Neural cell (in vitro differentiated cells): ENCODE results near the gene FAM219B. TPM values are rescaled to one million over a fixed set of nuclear protein-coding genes. Genes with fewer than 3 reads are reported as not detected.

Source experiments
- H2AFZ ChIP-seq: fragments of 200-600, 300-800 bp; sonication (generic), shearing (Covaris generic); 2 replicates; pipeline ENCODE4 v1.6.0; 2014; ENCODE audit warnings: low read depth, mild to moderate bottlenecking, antibody characterized with exemption, low read length, moderate library complexity
- H3F3A ChIP-seq: fragments of 200-600 bp; shearing (Covaris generic); 2 replicates; pipeline ENCODE4 v1.6.1; 2016; ENCODE audit warnings: mild to moderate bottlenecking, moderate library complexity, mixed read lengths, antibody characterized with exemption, low read length; ENCODE audit not compliant: insufficient read depth, poor library complexity, severe bottlenecking
- H3K27ac ChIP-seq: fragments of 200-600, 300-800 bp; sonication (generic), shearing (Covaris generic); 2 replicates; pipeline ENCODE4 v1.5.1; 2014; ENCODE audit warnings: mild to moderate bottlenecking, low read length, moderate library complexity
- H3K27me3 ChIP-seq: fragments of 300-800, 200-600 bp; sonication (generic), shearing (Covaris generic); 2 replicates; pipeline ENCODE4 v1.6.0; 2014; ENCODE audit warnings: mild to moderate bottlenecking, low read depth, low read length, moderate library complexity; ENCODE audit not compliant: insufficient read depth
- H3K36me3 ChIP-seq: fragments of 300-800, 200-600 bp; sonication (generic), shearing (Covaris generic); 2 replicates; pipeline ENCODE4 v1.5.1; 2014; ENCODE audit warnings: mild to moderate bottlenecking, antibody characterized with exemption, low read length, moderate library complexity; ENCODE audit not compliant: insufficient read depth
- H3K4me2 ChIP-seq: fragments of 300-800, 200-600 bp; sonication (generic), shearing (Covaris generic); 2 replicates; pipeline ENCODE4 v1.6.0; 2014; ENCODE audit warnings: mild to moderate bottlenecking, low read length
- H3K4me3 ChIP-seq: fragments of 300-800, 200-600 bp; sonication (generic), shearing (Covaris generic); 2 replicates; pipeline ENCODE4 v1.5.1; 2014; ENCODE audit warnings: mild to moderate bottlenecking, low read length, moderate library complexity
- H3K79me2 ChIP-seq: fragments of 200-600 bp; shearing (Covaris generic); replicated peaks from 2 replicates; pipeline ENCODE4 v1.6.0; 2014; ENCODE audit warnings: mild to moderate bottlenecking, low read length, moderate library complexity; ENCODE audit not compliant: insufficient read depth
- H3K9ac ChIP-seq: fragments of 300-800, 200-600 bp; sonication (generic), shearing (Covaris generic); 2 replicates; pipeline ENCODE4 v1.6.1; 2016; ENCODE audit warnings: mild to moderate bottlenecking, low read length, mixed read lengths
- H3K9me2 ChIP-seq: fragments of 200-600 bp; shearing (Covaris generic); 2 replicates; pipeline ENCODE4 v1.6.1; 2016; ENCODE audit warnings: mild to moderate bottlenecking, low read length, mixed read lengths; ENCODE audit not compliant: insufficient read depth
- H3K9me3 ChIP-seq: fragments of 200-600, 300-800 bp; sonication (generic), shearing (Covaris generic); 2 replicates; pipeline ENCODE4 v1.6.1; 2016; ENCODE audit warnings: mild to moderate bottlenecking, mixed run types, low read length, moderate library complexity, mixed read lengths
- H4K20me1 ChIP-seq: fragments of 200-600 bp; shearing (Covaris generic); 2 replicates; pipeline ENCODE4 v1.6.1; 2016; ENCODE audit warnings: mild to moderate bottlenecking, mixed run types; ENCODE audit not compliant: insufficient read depth
- CTCF ChIP-seq: fragments of 450-650 bp; IDR thresholded peaks from 2 replicates; pipeline ENCODE4 v1.5.1; 2014; ENCODE audit warnings: antibody characterized with exemption, mild to moderate bottlenecking, moderate library complexity; ENCODE audit not compliant: poor library complexity, severe bottlenecking
- EP300 ChIP-seq: fragments of 450-650 bp; conservative IDR thresholded peaks from 2 replicates; pipeline ENCODE4 v1.6.1; 2014; ENCODE audit warnings: antibody characterized with exemption, mild to moderate bottlenecking, moderate library complexity; ENCODE audit not compliant: poor library complexity, severe bottlenecking
- EZH2 ChIP-seq: fragments of 200-600, 300-800 bp; shearing (Covaris generic), sonication (generic); IDR thresholded peaks from 2 replicates; pipeline ENCODE4 v1.6.1; 2014; ENCODE audit warnings: antibody characterized with exemption, low read length, borderline replicate concordance, mild to moderate bottlenecking; ENCODE audit not compliant: insufficient read depth, poor library complexity, severe bottlenecking
- MXI1 ChIP-seq: fragments of 450-650 bp; conservative IDR thresholded peaks from 2 replicates; pipeline ENCODE4 v1.6.1; 2014; ENCODE audit warnings: antibody characterized with exemption, mild to moderate bottlenecking; ENCODE audit not compliant: poor library complexity, severe bottlenecking
- POLR2AphosphoS5 ChIP-seq: IDR thresholded peaks from 2 replicates; pipeline ENCODE4 v1.6.1; 2012
- RAD21 ChIP-seq: fragments of 450-650 bp; conservative IDR thresholded peaks from 2 replicates; pipeline ENCODE4 v1.6.1; 2014; ENCODE audit warnings: antibody characterized with exemption, mild to moderate bottlenecking, moderate library complexity
- REST ChIP-seq: IDR thresholded peaks from 2 replicates; pipeline ENCODE4 v1.6.1; 2012; ENCODE audit warnings: borderline replicate concordance
- SMC3 ChIP-seq: fragments of 450-650 bp; conservative IDR thresholded peaks from 2 replicates; pipeline ENCODE4 v1.6.1; 2014; ENCODE audit warnings: antibody characterized with exemption, mild to moderate bottlenecking, moderate library complexity; ENCODE audit not compliant: poor library complexity
- TAF1 ChIP-seq: IDR thresholded peaks from 2 replicates; pipeline ENCODE4 v1.6.1; 2012; ENCODE audit warnings: low read depth
- polyA plus RNA-seq: library from polyadenylated mRNA; depleted of rRNA; stranded (reverse); fragments of >200 nt; gene quantifications from 2 replicates; pipeline ENCODE4 v1.2.3, GENCODE V29; 2014

FAM219B gene
- polyA plus RNA-seq, 1 donor from 2014 or later, result 250 TPM

- Histone ChIP-seq H3K79me2 (peaks cover 23% of the 10 kb centered on the region), H2AFZ (no peak overlapping the region), H3K27me3 (no peaks in the 10 kb centered on the region), H3F3A (no peaks in the 10 kb centered on the region), H3K36me3 (no peaks in the 10 kb centered on the region), H3K9me2 (no peaks in the 10 kb centered on the region), H3K9me3 (no peaks in the 10 kb centered on the region), H4K20me1 (no peaks in the 10 kb centered on the region), H3K9ac (no peak overlapping the region), H3K27ac (no peak overlapping the region), H3K4me2 (no peak overlapping the region), H3K4me3 (no peak overlapping the region)
- no peak for TF ChIP-seq POLR2AphosphoS5
- TF ChIP-seq RAD21, result no peak
- no peak for TF ChIP-seq SMC3
- TF ChIP-seq EZH2, result no peak
- TF ChIP-seq TAF1, result no peak
- no peak for TF ChIP-seq EP300
- no peak for TF ChIP-seq CTCF
- TF ChIP-seq REST, result no peak
- TF ChIP-seq MXI1, result no peak
Observed at GRCh38 chr15:74868059-74868458, 38.6 kb downstream of the FAM219B start.

- no peak overlapping the region for H3K4me3 ChIP-seq
- H3F3A ChIP-seq, result no peaks in the 10 kb centered on the region
- no peak overlapping the region for H2AFZ ChIP-seq
- H3K79me2 ChIP-seq, result peaks cover 21% of the 10 kb centered on the region
- H4K20me1 ChIP-seq, result no peaks in the 10 kb centered on the region
- no peak overlapping the region for H3K27ac ChIP-seq
- no peak overlapping the region for H3K4me2 ChIP-seq
- no peak overlapping the region for H3K9ac ChIP-seq
- no peak for TF ChIP-seq MXI1
- no peak for TF ChIP-seq TAF1
- TF ChIP-seq SMC3, result no peak
- no peak for TF ChIP-seq REST
- no peak for TF ChIP-seq EP300
- no peak for TF ChIP-seq EZH2
- TF ChIP-seq RAD21, result no peak
- no peak for TF ChIP-seq POLR2AphosphoS5
- no peak for TF ChIP-seq CTCF
- no peaks in the 10 kb centered on the region for H3K9me3 ChIP-seq
- no peaks in the 10 kb centered on the region for H3K27me3 ChIP-seq
- H3K36me3 ChIP-seq, result no peaks in the 10 kb centered on the region
- no peaks in the 10 kb centered on the region for H3K9me2 ChIP-seq
Observed at GRCh38 chr15:74867466-74868038, 39.1 kb downstream of the FAM219B start.
